ENCODE results near the gene CLEC16A.
A peak's percentile ranks its signal among the peaks of the same experiment; 100 is the strongest.

CLEC16A gene

DNA sequence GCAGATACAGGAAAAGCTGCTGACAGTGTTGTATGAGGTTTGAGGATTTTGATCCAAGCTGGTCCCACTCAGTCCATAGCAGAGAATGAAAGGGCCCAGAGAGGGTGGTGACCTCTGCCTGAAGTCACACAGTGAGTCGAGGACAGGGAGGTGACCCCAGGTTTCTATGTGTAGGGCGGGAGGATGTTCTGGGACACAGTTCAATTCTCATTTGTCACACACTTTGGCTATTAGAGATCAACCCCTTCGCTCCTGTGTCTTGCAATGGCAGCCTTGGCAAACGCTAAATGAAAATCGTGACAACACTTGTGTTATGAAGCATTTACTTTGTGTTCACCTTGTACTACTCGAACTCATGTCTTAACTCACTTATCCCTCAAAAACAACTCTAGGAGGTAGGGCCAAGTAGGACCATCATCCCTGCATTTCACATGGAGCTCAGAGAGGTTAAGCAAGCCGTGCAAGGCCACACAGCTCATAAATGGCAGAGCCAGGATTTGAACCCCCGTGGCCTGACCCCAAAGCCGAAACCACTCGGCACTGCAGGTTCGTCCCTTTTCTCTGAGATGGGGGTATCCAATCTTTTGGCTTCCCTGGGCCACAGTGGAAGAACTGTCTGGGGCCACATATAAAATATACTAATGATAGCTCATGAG lies 12.3 kb upstream of the CLEC16A start:
- DNase-seq (no peak), ATAC-seq (no peak)
- Mint-ChIP-seq H3K36me3 (ENCODE audit: low read depth) (peaks cover 20% of the 10 kb centered on the region), H3K4me3 (no peak overlapping the region), H3K9me3 (no peaks in the 10 kb centered on the region), H3K27ac (no peak overlapping the region), H3K4me1 (peaks cover 45% of the 10 kb centered on the region), H3K27me3 (no peaks in the 10 kb centered on the region)

DNA sequence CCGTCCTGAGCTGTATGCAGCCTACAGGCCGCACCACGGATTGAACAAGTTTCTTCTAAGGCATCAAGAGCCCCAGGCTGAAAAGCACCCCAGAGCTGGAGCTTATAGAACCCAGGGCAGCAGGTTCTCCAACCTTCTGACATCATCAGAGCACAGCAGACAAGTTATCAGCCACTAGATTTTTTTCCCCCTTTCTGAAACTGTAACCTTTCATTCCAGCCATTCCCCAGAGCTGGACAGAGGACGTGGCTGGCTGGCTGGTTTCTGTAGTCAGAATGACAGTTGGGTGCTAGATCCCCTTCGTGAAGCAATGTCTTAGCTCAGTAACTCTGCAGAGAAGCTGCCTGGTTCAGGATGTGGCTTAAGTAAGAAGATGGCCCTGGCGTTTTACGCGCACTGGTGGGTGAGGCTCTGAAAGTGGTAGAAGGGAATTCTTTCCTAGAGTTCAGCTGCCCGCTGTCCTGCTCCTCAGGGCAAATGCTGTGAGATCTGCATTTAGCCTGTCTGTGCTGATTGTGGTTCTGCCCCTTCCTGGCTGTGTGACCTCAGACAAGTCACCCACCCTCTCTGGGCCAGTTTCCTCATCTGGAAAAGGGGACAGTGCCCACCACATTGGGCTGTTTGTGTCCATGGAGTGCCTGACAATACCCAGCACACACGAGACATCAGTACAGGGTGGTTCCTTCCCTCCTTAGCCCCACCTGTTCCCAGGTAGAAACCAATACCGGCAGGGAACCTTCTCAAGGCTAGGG lies 11.2 kb upstream of the CLEC16A start:
- ATAC-seq (no peak), DNase-seq (no peak)
- Mint-ChIP-seq H3K27me3 (no peaks in the 10 kb centered on the region), H3K9me3 (no peaks in the 10 kb centered on the region), H3K4me1 (peaks cover 55% of the 10 kb centered on the region), H3K36me3 (ENCODE audit: low read depth) (peaks cover 19% of the 10 kb centered on the region), H3K27ac (no peak overlapping the region), H3K4me3 (no peak overlapping the region)

DNA sequence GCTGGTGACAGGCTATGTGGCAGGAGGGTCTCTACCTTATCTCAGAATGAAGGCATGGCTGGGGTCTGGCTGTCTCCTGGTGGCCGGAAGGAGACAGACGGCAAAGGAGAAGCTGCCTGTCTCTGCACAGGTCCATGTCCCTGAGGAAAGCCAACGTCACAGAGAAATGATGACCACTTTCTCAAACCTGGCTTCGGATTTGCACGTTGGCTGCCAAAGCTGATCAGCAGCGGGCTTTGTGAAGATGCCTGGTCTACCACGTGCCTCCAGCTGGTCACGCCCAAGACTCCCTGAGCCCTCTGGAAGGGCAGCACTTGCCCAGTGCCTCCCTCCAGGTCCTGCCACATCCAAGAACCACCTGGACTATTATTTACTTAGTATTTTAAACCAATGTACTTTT lies 10.5 kb upstream of the CLEC16A start:
- Mint-ChIP-seq H3K27ac (no peak overlapping the region), H3K9me3 (no peaks in the 10 kb centered on the region), H3K27me3 (no peaks in the 10 kb centered on the region), H3K4me3 (no peak overlapping the region), H3K4me1 (peaks cover 62% of the 10 kb centered on the region), H3K36me3 (ENCODE audit: low read depth) (peaks cover 25% of the 10 kb centered on the region)
- no peak for ATAC-seq
- no peak for DNase-seq

DNA sequence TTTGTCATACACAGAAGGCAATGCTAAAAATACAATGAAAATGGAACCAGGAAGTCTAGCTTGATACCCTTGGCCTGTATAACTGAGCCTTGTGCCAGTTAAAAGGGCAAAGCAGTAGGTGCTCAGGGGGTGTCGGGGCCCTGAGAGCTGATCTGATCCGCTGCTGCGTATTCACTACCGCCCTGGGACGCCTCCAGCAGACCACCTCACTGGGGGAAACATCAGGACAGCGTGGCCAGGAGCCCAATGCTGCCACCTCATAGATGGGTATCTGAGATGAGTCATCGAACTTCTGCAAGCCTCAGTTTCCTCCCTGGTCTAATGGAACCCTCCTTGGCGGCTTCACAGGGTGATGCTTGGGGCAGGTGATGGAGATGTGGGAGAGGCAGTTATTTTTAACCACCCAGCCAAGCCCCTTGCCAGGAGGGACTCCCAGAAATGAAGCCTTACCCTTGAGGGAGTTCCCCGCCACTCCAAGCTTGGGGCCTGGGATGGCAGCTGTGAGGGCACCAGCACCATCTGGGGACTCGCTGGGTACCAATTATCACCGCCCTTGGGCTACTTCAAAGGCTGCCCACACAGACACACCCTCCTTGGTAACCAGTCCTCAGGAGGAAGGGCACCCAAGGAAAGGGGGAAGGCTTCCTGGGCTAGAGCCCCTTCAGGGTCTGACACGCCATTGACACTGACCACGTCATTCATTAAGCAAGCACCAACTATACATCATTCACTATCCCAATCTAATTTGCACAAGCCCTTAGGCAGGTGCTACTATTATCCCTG lies 9.8 kb upstream of the CLEC16A start:
- Mint-ChIP-seq H3K27ac (no peak overlapping the region), H3K4me1 (peaks cover 69% of the 10 kb centered on the region), H3K36me3 (ENCODE audit: low read depth) (peaks cover 31% of the 10 kb centered on the region), H3K4me3 (no peak overlapping the region), H3K9me3 (no peaks in the 10 kb centered on the region), H3K27me3 (no peaks in the 10 kb centered on the region)
- DNase-seq (no peak), ATAC-seq (no peak)

GRCh38 chr16:10935226-10935915 lies 9.0 kb upstream of the CLEC16A start:
- ATAC-seq = no peak
- peaks cover 35% of the 10 kb centered on the region for H3K36me3 Mint-ChIP-seq (ENCODE audit: low read depth)
- H3K27me3 Mint-ChIP-seq = no peaks in the 10 kb centered on the region
- H3K4me3 Mint-ChIP-seq = no peak overlapping the region
- H3K27ac Mint-ChIP-seq = no peak overlapping the region
- H3K4me1 Mint-ChIP-seq = peaks cover 73% of the 10 kb centered on the region
- DNase-seq = no peak
- H3K9me3 Mint-ChIP-seq = no peaks in the 10 kb centered on the region

- DNase-seq = no peak
- Mint-ChIP-seq H3K9me3 (no peaks in the 10 kb centered on the region), H3K4me3 (no peak overlapping the region), H3K36me3 (ENCODE audit: low read depth) (peaks cover 38% of the 10 kb centered on the region), H3K4me1 (peaks cover 77% of the 10 kb centered on the region), H3K27me3 (no peaks in the 10 kb centered on the region), H3K27ac (no peak overlapping the region)
- ATAC-seq = no peak
Observed at GRCh38 chr16:10936272-10936984, 7.9 kb upstream of the CLEC16A start.

- peaks cover 38% of the 10 kb centered on the region for H3K36me3 Mint-ChIP-seq (ENCODE audit: low read depth)
- H3K27me3 Mint-ChIP-seq = no peaks in the 10 kb centered on the region
- H3K4me3 Mint-ChIP-seq = peak overlapping the region; percentile 94
- H3K4me1 Mint-ChIP-seq = peaks cover 77% of the 10 kb centered on the region
- no peak for DNase-seq
- no peaks in the 10 kb centered on the region for H3K9me3 Mint-ChIP-seq
- ATAC-seq = no peak
- H3K27ac Mint-ChIP-seq = no peak overlapping the region
Observed at GRCh38 chr16:10937068-10937859, 7.1 kb upstream of the CLEC16A start.

GRCh38 chr16:10938321-10938720 lies 6.0 kb upstream of the CLEC16A start:
- peak overlapping the region; percentile 39 for H3K27ac Mint-ChIP-seq
- peaks cover 38% of the 10 kb centered on the region for H3K36me3 Mint-ChIP-seq (ENCODE audit: low read depth)
- ATAC-seq (peak; percentile 44), DNase-seq (peak; percentile 44)
- no peaks in the 10 kb centered on the region for H3K27me3 Mint-ChIP-seq
- peak overlapping the region; percentile 94 for H3K4me3 Mint-ChIP-seq
- peaks cover 80% of the 10 kb centered on the region for H3K4me1 Mint-ChIP-seq
- H3K9me3 Mint-ChIP-seq = no peaks in the 10 kb centered on the region

GRCh38 chr16:10938796-10939648 lies 5.3 kb upstream of the CLEC16A start:
- Mint-ChIP-seq H3K9me3 (no peaks in the 10 kb centered on the region), H3K36me3 (ENCODE audit: low read depth) (peaks cover 38% of the 10 kb centered on the region), H3K27me3 (no peaks in the 10 kb centered on the region), H3K27ac (peak overlapping the region; percentile 44), H3K4me3 (peak overlapping the region; percentile 94), H3K4me1 (peaks cover 79% of the 10 kb centered on the region)
- DNase-seq = no peak
- ATAC-seq = no peak

DNA sequence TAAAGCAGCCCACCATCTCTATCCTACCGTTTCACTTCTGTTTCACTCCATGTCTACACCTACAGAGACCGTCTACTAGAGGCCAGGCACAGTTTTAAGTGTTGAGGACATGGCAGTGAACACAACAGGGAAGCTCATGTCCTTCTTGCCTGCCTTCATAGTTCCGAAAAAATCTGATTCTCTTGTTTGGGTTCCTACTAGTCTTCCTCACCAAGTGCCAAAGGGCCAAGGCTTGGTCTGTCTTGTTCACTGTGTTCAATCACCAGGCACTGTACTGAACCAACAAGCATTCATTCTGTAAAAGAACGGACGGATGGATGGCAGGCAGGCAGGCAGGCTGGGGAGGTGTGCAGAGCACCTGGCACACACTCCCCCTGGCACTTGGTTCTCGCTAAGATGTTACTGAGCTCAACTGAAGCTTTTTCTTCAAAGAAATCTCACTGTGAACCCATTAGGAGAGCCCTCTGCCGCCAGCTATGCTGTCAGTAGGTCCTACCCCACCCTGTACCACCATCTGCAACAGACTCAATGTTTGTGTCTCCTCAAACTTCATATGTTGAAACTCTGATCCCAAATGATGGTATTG lies 4.6 kb upstream of the CLEC16A start:
- peak overlapping the region; percentile 44 for H3K27ac Mint-ChIP-seq
- no peak for ATAC-seq
- DNase-seq = no peak
- H3K4me3 Mint-ChIP-seq = peak overlapping the region; percentile 94
- peaks cover 38% of the 10 kb centered on the region for H3K36me3 Mint-ChIP-seq (ENCODE audit: low read depth)
- no peaks in the 10 kb centered on the region for H3K9me3 Mint-ChIP-seq
- H3K27me3 Mint-ChIP-seq = no peaks in the 10 kb centered on the region
- peaks cover 74% of the 10 kb centered on the region for H3K4me1 Mint-ChIP-seq

GRCh38 chr16:10940501-10941079 lies 3.8 kb upstream of the CLEC16A start:
- no peak for DNase-seq
- no peak for ATAC-seq
- peaks cover 35% of the 10 kb centered on the region for H3K36me3 Mint-ChIP-seq (ENCODE audit: low read depth)
- H3K27ac Mint-ChIP-seq = peak overlapping the region; percentile 81
- H3K4me1 Mint-ChIP-seq = peaks cover 70% of the 10 kb centered on the region
- no peaks in the 10 kb centered on the region for H3K27me3 Mint-ChIP-seq
- H3K9me3 Mint-ChIP-seq = no peaks in the 10 kb centered on the region
- H3K4me3 Mint-ChIP-seq = peak overlapping the region; percentile 94

Measured in activated naive CD8-positive, alpha-beta T cell treated with anti-CD3 and anti-CD28 coated beads, Interleukin-2, amount 50 U/mL, for 24 hours (primary cell).